ENCODE measurements around the gene TECPR2.

TECPR2 gene

DNA sequence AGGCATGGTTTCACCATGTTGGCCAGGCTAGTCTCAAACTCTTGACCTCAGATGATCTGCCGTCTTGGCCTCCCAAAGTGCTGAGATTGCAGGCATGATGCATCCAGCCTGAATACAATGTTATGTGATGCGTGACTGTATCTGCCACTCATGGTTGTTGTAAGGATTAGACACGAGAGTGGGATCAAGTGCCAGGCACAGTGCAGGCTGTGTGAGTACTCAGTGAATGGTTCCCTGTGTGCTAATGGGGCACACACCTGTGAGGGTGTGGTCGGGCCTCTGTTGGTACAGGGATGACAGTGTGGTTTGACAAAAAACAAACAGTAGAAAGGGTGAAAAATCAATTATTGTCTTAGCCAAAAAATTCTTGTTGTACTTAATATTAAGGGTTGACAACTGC, 61.8 kb downstream of the TECPR2 start:
- DNase-seq (ENCODE audit: low read depth in 2 of 2) = no peak

DNA sequence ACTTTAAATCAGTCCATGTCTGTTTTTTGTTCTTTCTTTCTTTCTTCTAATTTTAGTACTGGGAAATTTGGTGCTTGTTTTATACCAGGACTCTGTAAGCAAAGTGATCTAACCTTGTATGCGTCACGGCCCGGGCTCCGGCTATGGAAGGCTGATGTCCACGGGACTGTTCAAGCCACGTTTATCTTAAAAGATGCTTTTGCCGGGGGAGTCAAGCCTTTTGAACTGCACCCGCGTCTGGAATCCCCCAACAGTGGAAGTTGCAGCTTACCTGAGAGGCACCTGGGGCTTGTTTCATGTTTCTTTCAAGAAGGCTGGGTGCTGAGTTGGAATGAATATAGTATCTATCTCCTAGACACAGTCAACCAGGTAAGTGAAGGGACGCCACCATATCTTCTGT, 62.2 kb downstream of the TECPR2 start:
- no peak for DNase-seq (ENCODE audit: low read depth in 2 of 2)

GRCh38 chr14:102426796-102427195, 64.1 kb downstream of the TECPR2 start:
- DNase-seq (ENCODE audit: low read depth in 2 of 2) = no peak

- no peak for DNase-seq (ENCODE audit: low read depth in 2 of 2)
These were observed 64.9 kb downstream of the TECPR2 start for GRCh38 chr14:102427642-102428041.

GRCh38 chr14:102430212-102430908, 67.6 kb downstream of the TECPR2 start:
- no peak for DNase-seq (ENCODE audit: low read depth in 2 of 2)

DNA sequence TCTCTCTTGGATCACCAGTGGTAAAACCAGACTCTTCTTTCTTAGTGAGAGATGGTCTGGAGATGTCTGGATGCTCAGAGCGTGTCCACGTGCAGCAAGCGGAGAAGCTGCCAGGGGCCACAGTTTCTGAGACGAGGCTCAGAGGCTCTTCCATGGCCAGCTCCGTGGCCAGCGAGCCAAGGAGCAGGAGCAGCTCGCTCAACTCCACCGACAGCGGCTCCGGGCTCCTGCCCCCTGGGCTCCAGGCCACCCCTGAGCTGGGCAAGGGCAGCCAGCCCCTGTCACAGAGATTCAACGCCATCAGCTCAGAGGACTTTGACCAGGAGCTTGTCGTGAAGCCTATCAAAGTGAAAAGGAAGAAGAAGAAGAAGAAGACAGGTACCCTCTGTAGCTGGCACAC, 69.0 kb downstream of the TECPR2 start:
- no peak for DNase-seq (ENCODE audit: low read depth in 2 of 2)

DNA sequence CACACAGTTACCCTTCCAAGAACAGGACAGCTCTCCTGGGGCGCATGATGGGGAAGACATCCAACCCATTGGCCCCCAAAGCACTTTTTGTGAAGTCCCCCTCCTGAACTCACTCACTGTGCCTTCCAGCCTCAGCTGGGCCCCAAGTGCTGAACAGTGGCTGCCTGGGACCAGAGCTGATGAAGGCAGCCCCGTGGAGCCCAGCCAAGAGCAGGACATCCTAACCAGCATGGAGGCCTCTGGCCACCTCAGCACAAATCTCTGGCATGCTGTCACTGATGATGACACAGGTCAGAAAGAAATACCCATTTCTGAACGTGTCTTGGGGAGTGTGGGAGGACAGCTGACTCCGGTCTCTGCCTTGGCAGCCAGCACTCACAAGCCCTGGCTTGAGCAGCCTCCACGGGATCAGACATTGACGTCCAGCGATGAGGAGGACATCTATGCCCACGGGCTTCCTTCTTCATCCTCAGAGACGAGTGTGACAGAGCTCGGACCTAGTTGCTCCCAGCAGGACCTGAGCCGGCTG, 72.0 kb downstream of the TECPR2 start:
- no peak for DNase-seq (ENCODE audit: low read depth in 2 of 2)

DNA sequence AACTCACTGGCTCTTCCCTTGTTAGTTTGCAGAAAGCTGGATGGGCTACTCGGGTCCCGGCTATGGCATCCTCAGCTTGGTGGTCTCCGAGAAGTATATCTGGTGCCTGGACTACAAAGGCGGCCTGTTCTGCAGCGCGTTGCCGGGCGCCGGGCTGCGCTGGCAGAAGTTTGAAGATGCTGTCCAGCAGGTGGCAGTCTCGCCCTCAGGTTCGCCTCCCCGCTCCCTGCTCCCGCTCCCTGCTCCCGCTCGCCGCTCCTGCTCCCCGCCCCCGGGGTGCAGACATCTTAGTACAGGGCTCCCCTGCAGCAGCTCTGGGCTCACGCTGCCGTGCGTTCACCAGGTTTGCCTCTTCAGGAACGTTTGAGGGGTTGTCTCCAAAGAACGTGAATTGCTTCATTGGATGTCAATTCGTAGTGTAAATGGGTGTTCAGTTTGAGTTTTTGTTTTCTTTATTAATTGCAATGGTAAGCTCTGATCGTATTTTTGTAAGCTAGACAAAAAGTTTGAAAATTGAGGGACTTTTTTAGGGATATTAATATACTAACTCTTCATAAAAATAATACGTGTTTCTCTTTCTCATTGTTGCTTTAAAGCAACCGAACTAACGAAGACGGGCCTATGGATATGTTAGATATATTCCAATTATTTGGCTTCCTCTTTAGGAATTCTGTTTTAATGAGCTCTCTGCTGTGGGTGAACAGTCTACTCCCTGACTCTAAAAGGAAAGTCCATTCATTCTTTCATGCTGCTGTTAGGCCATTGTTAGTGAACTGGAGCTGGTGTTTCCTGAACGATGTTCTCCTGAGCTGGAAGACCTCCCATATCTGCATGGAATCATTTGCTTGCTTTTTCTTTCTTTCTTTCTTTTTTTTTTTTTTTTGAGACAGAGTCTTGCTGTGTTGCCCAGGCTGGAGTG, 75.5 kb downstream of the TECPR2 start:
- peak; percentile 10 to 27 for DNase-seq (ENCODE audit: low read depth in 2 of 2)

DNA sequence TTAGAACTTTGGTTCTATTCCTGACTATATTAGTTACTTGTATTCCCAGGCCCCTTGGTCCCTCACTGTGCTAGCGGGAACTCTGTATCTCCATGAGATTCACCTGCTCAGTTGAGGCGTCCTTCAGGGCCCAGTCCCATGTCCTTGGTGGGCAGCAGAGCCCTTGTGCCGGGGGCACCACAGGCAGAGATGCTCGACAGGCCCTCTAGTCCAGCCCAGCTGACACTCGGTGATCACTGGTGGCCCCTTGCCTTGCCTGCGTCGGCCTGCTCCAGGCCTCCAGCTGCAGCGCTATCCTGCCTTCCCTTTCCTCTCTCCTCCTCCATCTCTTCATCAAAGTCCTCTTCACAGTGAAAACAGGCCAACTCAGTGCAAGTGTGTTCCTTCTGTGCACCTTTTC, 76.8 kb downstream of the TECPR2 start:
- no peak for DNase-seq (ENCODE audit: low read depth in 2 of 2)

DNA sequence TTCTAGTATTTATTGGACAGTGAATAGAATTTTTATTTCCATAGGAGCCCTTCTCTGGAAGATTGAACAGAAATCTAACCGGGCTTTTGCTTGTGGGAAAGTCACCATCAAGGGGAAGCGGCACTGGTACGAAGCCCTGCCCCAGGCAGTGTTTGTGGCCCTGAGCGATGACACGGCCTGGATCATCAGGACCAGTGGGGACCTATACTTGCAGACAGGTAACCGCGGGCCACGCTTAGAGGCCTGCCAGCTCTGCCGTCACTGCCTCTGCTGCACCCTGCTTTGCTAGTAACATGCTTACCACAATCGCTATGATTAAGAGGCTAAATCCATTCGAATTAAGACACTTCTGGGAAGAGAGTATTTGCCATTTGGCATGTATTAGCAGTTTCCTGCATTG, 77.7 kb downstream of the TECPR2 start:
- DNase-seq (ENCODE audit: low read depth in 2 of 2) = no peak

DNA sequence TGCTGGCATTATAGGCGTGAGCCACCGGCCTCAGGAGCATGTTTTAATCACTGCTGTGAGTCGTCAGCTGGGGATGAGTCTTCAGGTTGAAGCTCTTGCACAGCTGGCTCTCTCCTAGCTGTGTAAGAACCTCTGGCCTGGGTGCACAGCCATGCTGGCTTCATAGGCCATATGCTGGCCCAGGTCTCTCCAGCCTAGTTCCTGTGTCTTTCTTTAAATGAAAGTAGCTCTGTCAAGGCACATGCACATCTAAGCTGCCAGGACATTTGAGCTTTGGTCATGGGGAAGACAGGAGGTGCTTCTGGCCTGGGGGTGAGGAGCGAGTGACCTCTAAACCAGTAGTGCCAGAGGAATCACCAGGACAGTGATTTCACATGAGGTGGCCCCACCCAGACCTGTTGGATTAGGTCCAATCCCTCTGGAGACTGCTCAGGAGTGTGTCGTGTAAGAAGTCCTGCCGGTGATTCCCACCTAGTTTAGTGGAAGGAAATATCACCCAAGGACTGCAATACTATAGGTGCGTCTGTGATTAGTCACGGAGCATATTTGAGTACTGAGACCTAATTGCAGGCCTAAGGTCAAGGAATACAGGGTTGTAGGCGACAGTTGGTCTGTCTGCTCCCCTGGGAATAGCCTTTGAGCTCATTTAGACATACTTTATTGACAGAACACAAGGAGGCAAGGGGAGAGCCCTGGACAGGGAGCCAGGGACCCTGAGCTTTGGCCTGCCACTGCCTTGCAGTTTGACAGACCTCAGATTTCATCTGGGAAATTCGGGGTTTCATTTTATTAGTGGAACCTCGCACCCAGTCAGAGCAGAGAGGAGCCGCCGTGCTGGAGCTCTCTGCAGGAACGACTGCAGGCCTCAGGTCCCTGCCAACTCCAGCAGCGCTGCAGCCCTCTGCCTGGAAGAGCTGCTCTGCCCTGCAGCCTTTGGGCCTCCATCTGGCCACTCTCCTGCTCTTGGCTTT, 79.8 kb downstream of the TECPR2 start:
- DNase-seq (ENCODE audit: low read depth in 2 of 2) = no peak

DNA sequence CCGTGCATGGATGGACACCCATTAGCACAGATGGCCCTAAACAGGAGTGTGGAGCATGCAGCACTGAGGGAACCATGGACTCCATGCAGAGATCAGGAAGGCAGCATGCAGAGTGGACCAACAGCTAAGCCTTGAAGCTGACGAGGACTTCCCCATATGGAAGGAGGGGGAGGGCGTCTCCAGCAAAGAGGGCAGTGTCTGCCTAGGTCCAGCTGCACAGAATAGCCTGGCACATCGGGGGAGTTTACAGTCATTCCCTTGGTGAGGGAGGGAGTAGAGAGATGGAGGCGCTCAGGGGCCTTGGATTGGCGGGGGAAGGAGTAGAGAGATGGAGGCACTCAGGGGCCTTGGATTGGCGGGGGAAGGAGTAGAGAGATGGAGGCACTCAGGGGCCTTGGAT, 82.3 kb downstream of the TECPR2 start:
- DNase-seq (ENCODE audit: low read depth in 2 of 2) = no peak

GRCh38 chr14:102445641-102446040, 82.9 kb downstream of the TECPR2 start:
- no peak for DNase-seq (ENCODE audit: low read depth in 2 of 2)

DNA sequence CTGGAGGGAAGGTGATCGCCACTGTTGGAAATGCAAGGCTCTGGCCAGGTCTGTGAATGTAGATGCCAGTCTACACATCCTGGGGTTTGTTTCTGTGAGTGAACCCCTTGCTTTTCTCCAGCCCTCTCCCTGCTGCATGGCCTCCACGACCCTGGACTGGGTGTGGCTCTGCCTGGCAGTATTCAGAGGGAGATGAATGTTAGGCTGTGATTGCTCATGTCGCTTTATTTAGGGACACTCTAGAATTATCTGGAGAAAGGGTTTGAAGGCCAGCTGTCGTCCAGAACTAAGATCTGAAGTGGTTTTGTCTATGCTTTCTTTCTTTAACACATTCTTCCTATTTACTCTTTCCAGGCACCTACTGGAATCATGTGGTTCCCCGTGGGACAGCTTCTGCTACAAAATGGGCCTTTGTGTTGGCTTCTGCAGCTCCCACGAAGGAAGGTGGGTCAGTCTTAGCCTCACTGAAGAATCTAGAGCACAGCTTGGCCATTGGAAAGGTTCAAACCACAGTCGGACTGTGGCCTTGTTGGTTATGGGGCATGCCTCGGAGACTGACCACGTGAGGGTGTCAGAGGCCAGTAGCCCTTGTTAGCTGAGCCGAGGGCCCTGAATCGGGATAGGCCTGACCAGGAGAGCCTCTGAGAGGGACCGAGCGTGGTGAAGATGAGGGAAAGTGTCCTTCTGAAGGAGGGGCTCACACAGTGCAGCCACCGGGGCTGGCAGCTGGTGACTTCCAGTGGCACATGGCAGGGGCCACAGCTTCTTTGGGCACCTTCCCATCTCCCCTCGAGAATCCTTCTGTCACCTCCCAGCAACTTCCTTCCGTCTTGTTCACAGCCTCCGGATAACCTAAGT, 87.7 kb downstream of the TECPR2 start:
- no peak for DNase-seq (ENCODE audit: low read depth in 2 of 2)

GRCh38 chr14:102451064-102451352, 88.3 kb downstream of the TECPR2 start:
- DNase-seq (ENCODE audit: low read depth in 2 of 2) = no peak

DNA sequence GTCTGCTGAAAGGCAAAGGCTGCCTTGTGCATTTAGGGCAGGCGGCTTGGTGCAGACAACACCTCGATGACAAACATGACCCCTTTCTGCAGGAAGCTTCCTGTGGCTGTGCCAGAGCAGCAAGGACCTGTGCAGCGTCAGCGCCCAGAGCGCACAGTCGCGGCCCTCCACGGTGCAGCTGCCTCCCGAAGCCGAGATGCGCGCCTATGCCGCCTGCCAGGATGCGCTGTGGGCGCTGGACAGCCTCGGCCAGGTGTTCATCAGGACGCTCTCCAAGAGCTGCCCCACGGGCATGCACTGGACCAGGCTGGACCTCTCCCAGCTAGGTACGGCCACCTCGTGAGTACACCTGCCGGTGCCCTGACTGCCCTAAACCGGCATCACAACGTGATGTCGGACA, 89.6 kb downstream of the TECPR2 start:
- no peak for DNase-seq (ENCODE audit: low read depth in 2 of 2)

- no peak for DNase-seq (ENCODE audit: low read depth in 2 of 2)
These were observed 92.0 kb downstream of the TECPR2 start for GRCh38 chr14:102454711-102455110.

DNA sequence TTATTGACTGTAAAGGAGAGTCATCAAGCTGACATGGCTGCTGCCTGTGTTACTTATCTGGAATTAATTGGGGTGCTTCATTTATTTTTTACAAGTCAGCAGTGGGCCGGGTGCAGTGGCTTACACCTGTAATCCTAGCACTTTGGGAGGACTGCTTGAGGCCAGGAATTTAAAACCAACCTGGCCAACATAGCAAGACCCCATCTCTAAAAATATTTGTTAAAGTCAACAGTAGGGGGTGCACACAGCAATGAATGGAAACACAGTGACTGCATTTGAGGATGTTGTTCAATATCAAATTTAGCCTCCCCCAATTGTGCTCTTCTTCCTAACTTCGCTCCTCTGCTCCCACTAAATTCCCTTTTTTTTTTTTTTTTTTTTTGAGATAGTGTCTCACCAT, 94.8 kb downstream of the TECPR2 start:
- DNase-seq (ENCODE audit: low read depth in 2 of 2) = no peak

DNA sequence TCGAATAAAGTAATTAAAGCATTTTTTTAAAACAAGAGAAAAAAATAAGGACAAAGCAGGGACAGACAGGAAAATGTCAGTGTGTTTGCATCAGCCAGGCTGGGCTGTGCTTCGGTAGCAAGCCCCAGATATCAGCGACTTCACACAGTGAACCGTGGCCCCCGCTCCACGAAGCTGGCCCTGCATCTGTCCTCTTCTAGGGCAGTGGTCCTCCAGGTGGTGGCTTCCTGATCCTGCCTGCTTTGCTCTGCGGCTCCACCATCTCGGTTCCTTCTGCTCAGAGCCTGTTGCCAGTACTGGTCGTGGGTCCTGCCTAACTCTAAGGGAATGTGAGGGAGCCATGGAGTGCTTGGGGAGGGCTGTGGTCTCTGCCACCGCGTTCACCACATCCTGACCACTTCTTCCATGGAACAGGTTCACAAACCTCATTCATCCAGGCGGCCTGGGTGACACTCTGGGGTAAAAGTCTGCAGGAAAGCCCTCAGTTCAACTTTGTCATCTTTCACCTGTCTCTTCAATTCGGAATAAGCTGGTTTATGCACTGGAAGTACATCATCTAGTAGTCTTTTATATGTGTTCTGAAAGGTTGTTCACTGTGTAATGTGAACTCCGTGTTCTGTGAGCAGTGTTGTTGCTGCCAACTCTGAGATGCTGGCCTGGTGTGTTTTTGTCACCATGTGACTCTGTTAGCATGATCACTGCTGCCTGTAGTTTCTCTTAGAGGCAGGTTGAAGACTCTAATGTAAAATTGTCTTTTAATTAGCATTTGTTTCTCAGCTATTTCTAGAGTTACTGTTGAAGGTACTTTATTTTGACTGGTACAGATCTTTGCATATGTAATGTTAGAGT, 99.0 kb downstream of the TECPR2 start:
- no peak for DNase-seq (ENCODE audit: low read depth in 2 of 2)

GRCh38 chr14:102462391-102462790, 99.7 kb downstream of the TECPR2 start:
- no peak for DNase-seq (ENCODE audit: low read depth in 2 of 2)
